H1 (cell line): Measurements from ENCODE around the gene SMARCE1. TPM values are rescaled to one million over a fixed set of nuclear protein-coding genes. Genes with fewer than 3 reads are reported as not detected.

Source experiments
- JUN ChIP-seq: IDR thresholded peaks from 2 replicates; pipeline ENCODE4 v1.6.1; 2011; ENCODE audit warnings: low read depth, mild to moderate bottlenecking, improper control_type of control experiment, low read length
- polyA plus RNA-seq, 7 experiments: library from polyadenylated mRNA; depleted of rRNA in 3 of 7; stranded (reverse) in 5 of 7; unstranded in 2 of 7; fragments of >200 nt in 5 of 7; fragments of 200-250 nt in 2 of 7; gene quantifications; 1 replicate in 5 of 7; 2 replicates in 1 of 7; 4 replicates in 1 of 7; pipeline versions ENCODE4 v1.2.1 to v1.2.3, GENCODE V29; 2011 to 2013; ENCODE audit warnings: missing spikeins in 2 of 7, mixed read lengths in 2 of 7
- total RNA-seq: library from RNA; stranded (reverse); fragmentation: NEBNext Ultra II Directional; extraction: Animal tissue kit (Norgen Biotek cat#: 25700); gene quantifications from 2 replicates; pipeline ENCODE4 v1.2.1, GENCODE V29; 2021
- TF ChIP-seq, protein P1 (sequence below): fragments of 300-600 bp; sonication (generic); IDR thresholded peaks from 2 replicates; pipeline ENCODE4 v1.7.1; 2012; ENCODE audit warnings: low read length, moderate library complexity, mild to moderate bottlenecking, inconsistent platforms; ENCODE audit not compliant: insufficient replicate concordance
- TF ChIP-seq, protein P2 (sequence below): IDR thresholded peaks from 2 replicates; pipeline ENCODE4 v1.6.1; 2011; ENCODE audit warnings: low read depth, mild to moderate bottlenecking, low read length; ENCODE audit not compliant: insufficient read depth

Gene SMARCE1
- total and polyA plus RNA-seq, 2 of the 8 experiments (the other 6 are each of a cell fraction or from before 2014, with no cell fraction given): 30.7 to 131 TPM

DNA sequence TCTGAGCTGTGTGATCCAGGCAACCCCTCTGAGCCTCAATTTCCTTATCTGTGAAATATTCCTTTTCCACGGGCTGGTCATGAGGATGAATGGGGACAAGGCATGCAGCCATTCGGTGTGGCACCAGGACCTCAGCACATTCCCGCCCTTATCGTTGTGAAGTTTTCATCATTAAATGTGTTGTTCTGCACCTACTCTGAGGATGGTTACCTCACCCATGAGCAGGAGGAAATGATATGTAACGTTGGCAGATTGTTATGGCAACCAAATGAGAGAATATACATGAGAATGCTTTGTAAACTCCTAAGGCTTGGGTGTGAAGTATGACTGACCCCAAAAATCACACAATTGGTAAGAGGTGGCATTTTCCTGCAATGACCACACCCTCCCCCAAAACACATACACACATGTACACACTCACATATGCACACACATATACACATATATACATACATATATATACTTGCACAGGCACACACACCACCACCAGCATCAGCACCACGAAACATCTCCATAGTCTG is 39.5 kb downstream of the SMARCE1 start (continued):
- TF ChIP-seq, protein P1, sequence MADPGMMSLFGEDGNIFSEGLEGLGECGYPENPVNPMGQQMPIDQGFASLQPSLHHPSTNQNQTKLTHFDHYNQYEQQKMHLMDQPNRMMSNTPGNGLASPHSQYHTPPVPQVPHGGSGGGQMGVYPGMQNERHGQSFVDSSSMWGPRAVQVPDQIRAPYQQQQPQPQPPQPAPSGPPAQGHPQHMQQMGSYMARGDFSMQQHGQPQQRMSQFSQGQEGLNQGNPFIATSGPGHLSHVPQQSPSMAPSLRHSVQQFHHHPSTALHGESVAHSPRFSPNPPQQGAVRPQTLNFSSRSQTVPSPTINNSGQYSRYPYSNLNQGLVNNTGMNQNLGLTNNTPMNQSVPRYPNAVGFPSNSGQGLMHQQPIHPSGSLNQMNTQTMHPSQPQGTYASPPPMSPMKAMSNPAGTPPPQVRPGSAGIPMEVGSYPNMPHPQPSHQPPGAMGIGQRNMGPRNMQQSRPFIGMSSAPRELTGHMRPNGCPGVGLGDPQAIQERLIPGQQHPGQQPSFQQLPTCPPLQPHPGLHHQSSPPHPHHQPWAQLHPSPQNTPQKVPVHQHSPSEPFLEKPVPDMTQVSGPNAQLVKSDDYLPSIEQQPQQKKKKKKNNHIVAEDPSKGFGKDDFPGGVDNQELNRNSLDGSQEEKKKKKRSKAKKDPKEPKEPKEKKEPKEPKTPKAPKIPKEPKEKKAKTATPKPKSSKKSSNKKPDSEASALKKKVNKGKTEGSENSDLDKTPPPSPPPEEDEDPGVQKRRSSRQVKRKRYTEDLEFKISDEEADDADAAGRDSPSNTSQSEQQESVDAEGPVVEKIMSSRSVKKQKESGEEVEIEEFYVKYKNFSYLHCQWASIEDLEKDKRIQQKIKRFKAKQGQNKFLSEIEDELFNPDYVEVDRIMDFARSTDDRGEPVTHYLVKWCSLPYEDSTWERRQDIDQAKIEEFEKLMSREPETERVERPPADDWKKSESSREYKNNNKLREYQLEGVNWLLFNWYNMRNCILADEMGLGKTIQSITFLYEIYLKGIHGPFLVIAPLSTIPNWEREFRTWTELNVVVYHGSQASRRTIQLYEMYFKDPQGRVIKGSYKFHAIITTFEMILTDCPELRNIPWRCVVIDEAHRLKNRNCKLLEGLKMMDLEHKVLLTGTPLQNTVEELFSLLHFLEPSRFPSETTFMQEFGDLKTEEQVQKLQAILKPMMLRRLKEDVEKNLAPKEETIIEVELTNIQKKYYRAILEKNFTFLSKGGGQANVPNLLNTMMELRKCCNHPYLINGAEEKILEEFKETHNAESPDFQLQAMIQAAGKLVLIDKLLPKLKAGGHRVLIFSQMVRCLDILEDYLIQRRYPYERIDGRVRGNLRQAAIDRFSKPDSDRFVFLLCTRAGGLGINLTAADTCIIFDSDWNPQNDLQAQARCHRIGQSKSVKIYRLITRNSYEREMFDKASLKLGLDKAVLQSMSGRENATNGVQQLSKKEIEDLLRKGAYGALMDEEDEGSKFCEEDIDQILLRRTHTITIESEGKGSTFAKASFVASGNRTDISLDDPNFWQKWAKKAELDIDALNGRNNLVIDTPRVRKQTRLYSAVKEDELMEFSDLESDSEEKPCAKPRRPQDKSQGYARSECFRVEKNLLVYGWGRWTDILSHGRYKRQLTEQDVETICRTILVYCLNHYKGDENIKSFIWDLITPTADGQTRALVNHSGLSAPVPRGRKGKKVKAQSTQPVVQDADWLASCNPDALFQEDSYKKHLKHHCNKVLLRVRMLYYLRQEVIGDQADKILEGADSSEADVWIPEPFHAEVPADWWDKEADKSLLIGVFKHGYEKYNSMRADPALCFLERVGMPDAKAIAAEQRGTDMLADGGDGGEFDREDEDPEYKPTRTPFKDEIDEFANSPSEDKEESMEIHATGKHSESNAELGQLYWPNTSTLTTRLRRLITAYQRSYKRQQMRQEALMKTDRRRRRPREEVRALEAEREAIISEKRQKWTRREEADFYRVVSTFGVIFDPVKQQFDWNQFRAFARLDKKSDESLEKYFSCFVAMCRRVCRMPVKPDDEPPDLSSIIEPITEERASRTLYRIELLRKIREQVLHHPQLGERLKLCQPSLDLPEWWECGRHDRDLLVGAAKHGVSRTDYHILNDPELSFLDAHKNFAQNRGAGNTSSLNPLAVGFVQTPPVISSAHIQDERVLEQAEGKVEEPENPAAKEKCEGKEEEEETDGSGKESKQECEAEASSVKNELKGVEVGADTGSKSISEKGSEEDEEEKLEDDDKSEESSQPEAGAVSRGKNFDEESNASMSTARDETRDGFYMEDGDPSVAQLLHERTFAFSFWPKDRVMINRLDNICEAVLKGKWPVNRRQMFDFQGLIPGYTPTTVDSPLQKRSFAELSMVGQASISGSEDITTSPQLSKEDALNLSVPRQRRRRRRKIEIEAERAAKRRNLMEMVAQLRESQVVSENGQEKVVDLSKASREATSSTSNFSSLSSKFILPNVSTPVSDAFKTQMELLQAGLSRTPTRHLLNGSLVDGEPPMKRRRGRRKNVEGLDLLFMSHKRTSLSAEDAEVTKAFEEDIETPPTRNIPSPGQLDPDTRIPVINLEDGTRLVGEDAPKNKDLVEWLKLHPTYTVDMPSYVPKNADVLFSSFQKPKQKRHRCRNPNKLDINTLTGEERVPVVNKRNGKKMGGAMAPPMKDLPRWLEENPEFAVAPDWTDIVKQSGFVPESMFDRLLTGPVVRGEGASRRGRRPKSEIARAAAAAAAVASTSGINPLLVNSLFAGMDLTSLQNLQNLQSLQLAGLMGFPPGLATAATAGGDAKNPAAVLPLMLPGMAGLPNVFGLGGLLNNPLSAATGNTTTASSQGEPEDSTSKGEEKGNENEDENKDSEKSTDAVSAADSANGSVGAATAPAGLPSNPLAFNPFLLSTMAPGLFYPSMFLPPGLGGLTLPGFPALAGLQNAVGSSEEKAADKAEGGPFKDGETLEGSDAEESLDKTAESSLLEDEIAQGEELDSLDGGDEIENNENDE: no peak
- TF ChIP-seq, protein P2, sequence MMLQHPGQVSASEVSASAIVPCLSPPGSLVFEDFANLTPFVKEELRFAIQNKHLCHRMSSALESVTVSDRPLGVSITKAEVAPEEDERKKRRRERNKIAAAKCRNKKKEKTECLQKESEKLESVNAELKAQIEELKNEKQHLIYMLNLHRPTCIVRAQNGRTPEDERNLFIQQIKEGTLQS: no peak
- TF ChIP-seq JUN: no peak
